ENCODE results near the gene IRF8. TPM values are rescaled to one million over a fixed set of nuclear protein-coding genes. Genes with fewer than 3 reads are reported as not detected.

IRF8 gene
- total and polyA plus RNA-seq, 2 of the 4 experiments (the other 2 are of a cell fraction): not detected

- no peak overlapping the region for H3K23ac ChIP-seq (ENCODE audit: low read depth, low read length)
- whole genome bisulfite sequencing, 2 experiments (ENCODE audit: extremely low coverage in 2 of 2, insufficient read length in 1 of 2): 67% methylated on average over 1 of the region's 17 CpGs; no CpG with 5 or more reads in 1 of the 2 experiments
- TF ChIP-seq POLR2A (IDR thresholded peaks at IDR 0.05; ENCODE audit: low read depth, low read length) (no peak), RFX5 (IDR thresholded peaks at IDR 0.05; ENCODE audit: low read depth, low read length) (no peak), RAD21 (IDR thresholded peaks at IDR 0.05; ENCODE audit: low read length) (no peak), FOS (IDR thresholded peaks at IDR 0.05; ENCODE audit: low read depth, low read length) (no peak), CEBPB (IDR thresholded peaks at IDR 0.05; ENCODE audit: low read depth, low read length) (no peak), MXI1 (IDR thresholded peaks at IDR 0.05; ENCODE audit: borderline replicate concordance, low read depth, low read length) (no peak), CHD1 (IDR thresholded peaks at IDR 0.05; ENCODE audit: low read depth, low read length) (no peak), ELK1 (IDR thresholded peaks at IDR 0.05; ENCODE audit: borderline replicate concordance, low read depth, low read length) (no peak), USF2 (IDR thresholded peaks at IDR 0.05; ENCODE audit: low read depth, low read length) (no peak), RCOR1 (IDR thresholded peaks at IDR 0.05; ENCODE audit: insufficient replicate concordance, low read length) (no peak), MAFK (IDR thresholded peaks at IDR 0.05; ENCODE audit: low read depth, low read length) (no peak), SMC3 (IDR thresholded peaks at IDR 0.05; ENCODE audit: low read depth, low read length) (no peak)
- no peak overlapping the region for H3K9ac ChIP-seq (ENCODE audit: low read depth, low read length)
- CTCF ChIA-PET: no interaction called here
- no peak overlapping the region for H4K91ac ChIP-seq (ENCODE audit: insufficient read depth, low read depth, low read length)
- H4K8ac ChIP-seq (ENCODE audit: low read depth in 2 of 2, low read length in 2 of 2): no peak overlapping the region
- ATAC-seq (ENCODE audit: low read depth) (no peak), DNase-seq (no peak)
- no peak overlapping the region for H3K4me2 ChIP-seq (ENCODE audit: low read depth, low read length)
- H3K36me3 ChIP-seq (ENCODE audit: control insufficient read depth, insufficient read depth, low read length): no peaks in the 10 kb centered on the region
- intact Hi-C loops (cut with micrococcal nuclease) (no loop called here), in situ Hi-C loops (cut with MboI; ENCODE audit: low sequenced_read_pairs) (no loop called here), dilution Hi-C loops (cut with HindIII; ENCODE audit: low sequenced_read_pairs, unreplicated experiment) (no loop called here)
- no peaks in the 10 kb centered on the region for H3K79me1 ChIP-seq (ENCODE audit: low read depth in 1 of 2, low read length in 2 of 2)
- no peak overlapping the region for H2AK9ac ChIP-seq (replicated peaks; ENCODE audit: low read depth, low read length, poor library complexity)
- no peaks in the 10 kb centered on the region for H4K20me1 ChIP-seq (ENCODE audit: insufficient read depth, low read length)
- POLR2A ChIA-PET (ENCODE audit: unreplicated experiment): no interaction called here
- peaks cover 4% of the 10 kb centered on the region; the same call in 1 of the 2 replicates for H3K4me1 ChIP-seq (ENCODE audit: control insufficient read depth, insufficient read depth, low read length)
- H2BK5ac ChIP-seq (ENCODE audit: low read depth, low read length, poor library complexity, severe bottlenecking): no peak overlapping the region
- no peak overlapping the region for H3K4me3 ChIP-seq (ENCODE audit: insufficient read depth, low read depth, low read length)
- no peak overlapping the region for H3K4ac ChIP-seq (ENCODE audit: low read depth, low read length)
- no peak overlapping the region for H3K14ac ChIP-seq (replicated peaks; ENCODE audit: low read depth, low read length)
- H3K18ac ChIP-seq (ENCODE audit: low read depth, low read length): no peak overlapping the region
- no peak overlapping the region for H2BK15ac ChIP-seq (ENCODE audit: low read depth, low read length)
- no peak overlapping the region for H4K5ac ChIP-seq (ENCODE audit: low read depth, low read length)
- H3K9me1 ChIP-seq (ENCODE audit: insufficient read depth, low read length): no peaks in the 10 kb centered on the region
- H2AK5ac ChIP-seq (ENCODE audit: low read depth, low read length): no peak overlapping the region
- peaks cover 61% of the 10 kb centered on the region for H3K27me3 ChIP-seq (ENCODE audit: control insufficient read depth, insufficient read depth, low read length)
- H3K27ac ChIP-seq (ENCODE audit: insufficient read depth, low read length): no peak overlapping the region
- no peak overlapping the region for H3K56ac ChIP-seq (ENCODE audit: extremely low read depth, insufficient read depth, low read length)
- peaks cover 6% of the 10 kb centered on the region for H3K9me3 ChIP-seq (ENCODE audit: control insufficient read depth, insufficient read depth, low read length)
- BruUV-seq (replicated peaks): no TSS peak
- no peak overlapping the region for H2AFZ ChIP-seq (replicated peaks; ENCODE audit: low read length, poor library complexity)
- no peak overlapping the region for H2BK20ac ChIP-seq (ENCODE audit: low read depth, low read length)
- no peak overlapping the region for H2BK120ac ChIP-seq (ENCODE audit: low read depth, low read length)
These were observed 11.2 kb downstream of the IRF8 start for GRCh38 chr16:85909932-85910853.
